ENCODE measurements around the gene ALDH5A1.

DNA sequence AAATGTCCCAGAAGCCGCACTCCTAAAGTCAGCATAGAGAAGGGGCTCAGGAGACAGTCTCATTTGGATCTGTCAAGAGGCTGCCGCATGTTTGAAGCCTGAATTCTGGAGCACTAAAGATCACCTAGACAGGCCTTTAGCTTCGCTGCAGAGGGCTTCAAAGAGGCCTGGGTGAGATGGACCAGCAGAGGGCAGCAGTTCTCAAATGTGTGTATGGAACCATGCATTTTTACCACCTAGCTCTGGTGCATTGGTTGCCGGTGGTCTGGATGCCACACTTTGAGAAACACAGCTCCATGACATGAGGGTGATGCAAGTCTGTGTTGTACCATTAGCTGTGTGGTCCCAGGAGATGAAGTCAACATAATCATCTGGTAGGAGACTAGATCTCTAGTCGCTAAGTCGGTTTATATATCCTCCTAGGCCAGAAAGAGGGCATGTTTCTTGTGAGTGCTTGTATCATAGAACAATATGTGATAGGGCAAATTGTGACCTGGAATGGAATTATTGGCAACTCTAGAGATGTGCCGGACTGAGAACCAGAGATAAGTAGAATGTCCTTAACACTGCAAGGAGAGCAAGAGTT is 86.4 kb downstream of the ALDH5A1 start:
- TF ChIP-seq, protein P1, sequence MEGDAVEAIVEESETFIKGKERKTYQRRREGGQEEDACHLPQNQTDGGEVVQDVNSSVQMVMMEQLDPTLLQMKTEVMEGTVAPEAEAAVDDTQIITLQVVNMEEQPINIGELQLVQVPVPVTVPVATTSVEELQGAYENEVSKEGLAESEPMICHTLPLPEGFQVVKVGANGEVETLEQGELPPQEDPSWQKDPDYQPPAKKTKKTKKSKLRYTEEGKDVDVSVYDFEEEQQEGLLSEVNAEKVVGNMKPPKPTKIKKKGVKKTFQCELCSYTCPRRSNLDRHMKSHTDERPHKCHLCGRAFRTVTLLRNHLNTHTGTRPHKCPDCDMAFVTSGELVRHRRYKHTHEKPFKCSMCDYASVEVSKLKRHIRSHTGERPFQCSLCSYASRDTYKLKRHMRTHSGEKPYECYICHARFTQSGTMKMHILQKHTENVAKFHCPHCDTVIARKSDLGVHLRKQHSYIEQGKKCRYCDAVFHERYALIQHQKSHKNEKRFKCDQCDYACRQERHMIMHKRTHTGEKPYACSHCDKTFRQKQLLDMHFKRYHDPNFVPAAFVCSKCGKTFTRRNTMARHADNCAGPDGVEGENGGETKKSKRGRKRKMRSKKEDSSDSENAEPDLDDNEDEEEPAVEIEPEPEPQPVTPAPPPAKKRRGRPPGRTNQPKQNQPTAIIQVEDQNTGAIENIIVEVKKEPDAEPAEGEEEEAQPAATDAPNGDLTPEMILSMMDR (IDR thresholded peaks at IDR 0.05) = peak; percentile 32 to 77 (median 58)
- no peak for TF ChIP-seq POLR2AphosphoS5 (IDR thresholded peaks at IDR 0.05)

Measured in sigmoid colon (tissue), 4 donors.